ENCODE results near the gene SYT15. TPM values are rescaled to one million over a fixed set of nuclear protein-coding genes. Genes with fewer than 3 reads are reported as not detected.
A peak's percentile ranks its signal among the peaks of the same experiment; 100 is the strongest.

SYT15 gene
- total RNA-seq, 1 experiment from 2014 or later = 0.59 TPM

- H3K56ac ChIP-seq (ENCODE audit: insufficient read length, low read depth, low read length) = no peak overlapping the region
- no peak overlapping the region for H3K4me2 ChIP-seq (ENCODE audit: insufficient read depth, insufficient read length, low read length)
- H3K9me3 Mint-ChIP-seq = no peaks in the 10 kb centered on the region
- no peak overlapping the region for H4K8ac ChIP-seq (replicated peaks; ENCODE audit: insufficient read length, low read depth, low read length)
- no peak overlapping the region for H3T11ph ChIP-seq (ENCODE audit: low read length)
- H2BK12ac ChIP-seq (ENCODE audit: insufficient read length, low read depth, low read length) = no peak overlapping the region
- H3K27me3 ChIP-seq (ENCODE audit: insufficient read depth, low read length) = no peaks in the 10 kb centered on the region; the same call in 1 of the 2 replicates
- WGBS (ENCODE audit: extremely low coverage, insufficient read length, low lambda C conversion rate) = no CpG with 5 or more reads among the region's 3 CpGs
- H3K27ac ChIP-seq (ENCODE audit: insufficient read length, low read depth, low read length) = no peak overlapping the region
- H2BK5ac ChIP-seq (ENCODE audit: insufficient read length, low read length) = no peak overlapping the region
- H3K79me1 ChIP-seq (ENCODE audit: insufficient read depth, low read depth, low read length, poor library complexity, severe bottlenecking) = no peaks in the 10 kb centered on the region
- no peak overlapping the region for H2AK5ac ChIP-seq (ENCODE audit: insufficient read length, low read length)
- H4K91ac ChIP-seq (ENCODE audit: insufficient read length, low read depth, low read length) = no peak overlapping the region
- no peak overlapping the region for H3K14ac ChIP-seq (ENCODE audit: insufficient read depth, low read length)
- no peak overlapping the region for H4K5ac ChIP-seq (ENCODE audit: insufficient read length, low read depth, low read length)
- no peak overlapping the region for H3K4ac ChIP-seq (ENCODE audit: low read depth, low read length)
- peak; percentile 76 for TF ChIP-seq CTCF (conservative IDR thresholded peaks at IDR 0.05)
- no peaks in the 10 kb centered on the region for H3K79me2 ChIP-seq (ENCODE audit: insufficient read depth, low read length)
- no peak overlapping the region for H3K4me3 Mint-ChIP-seq
- H2BK20ac ChIP-seq (ENCODE audit: low read depth, low read length, poor library complexity, severe bottlenecking) = no peak overlapping the region
- H3K9me3 ChIP-seq (ENCODE audit: control insufficient read depth, low read depth, low read length) = no peaks in the 10 kb centered on the region
- no peaks in the 10 kb centered on the region for H4K20me1 ChIP-seq (ENCODE audit: control insufficient read depth, insufficient read depth, insufficient read length)
- peaks cover 18% of the 10 kb centered on the region for H3K27me3 Mint-ChIP-seq (ENCODE audit: low read depth)
- no peak overlapping the region; a peak in 1 of 7 replicates for H3K27ac Mint-ChIP-seq
- H3K18ac ChIP-seq (ENCODE audit: insufficient read length, low read depth, low read length) = no peak overlapping the region
- H3K23ac ChIP-seq (ENCODE audit: insufficient read length, low read depth, low read length) = no peak overlapping the region
- H3K9ac ChIP-seq (ENCODE audit: extremely low read depth, insufficient read length, low read length) = no peak overlapping the region
- H3K23me2 ChIP-seq (ENCODE audit: insufficient read length, low read depth, low read length, poor library complexity, severe bottlenecking) = peaks cover 3% of the 10 kb centered on the region
- no peak overlapping the region for H2AFZ ChIP-seq (ENCODE audit: low read length)
- peaks cover 8% of the 10 kb centered on the region; the same call in 1 of the 2 replicates for H3K4me1 ChIP-seq (ENCODE audit: insufficient read depth, low read length)
- no peak overlapping the region for H2BK120ac ChIP-seq (ENCODE audit: low read depth, low read length, poor library complexity, severe bottlenecking)
- H3K36me3 Mint-ChIP-seq (ENCODE audit: insufficient read depth in 1 of 3, low read depth in 3 of 3) = peaks cover 0 to 3% (median 0%) of the 10 kb centered on the region in 3 experiments; a peak in 1 of 7 replicates
- DNase-seq = peak; percentile 67
- H2BK15ac ChIP-seq (ENCODE audit: low read depth, low read length) = no peak overlapping the region
- peaks cover 31 to 37% of the 10 kb centered on the region in 2 experiments for H3K4me1 Mint-ChIP-seq
These were observed 33.7 kb upstream of the SYT15 start for GRCh38 chr10:46544989-46545791.
